PC-9 (cell line): Measurements from ENCODE around the gene CCM2L. TPM values are rescaled to one million over a fixed set of nuclear protein-coding genes. Genes with fewer than 3 reads are reported as not detected.

ENCODE experiments used
- BruUV-seq: library from RNA; stranded (reverse); fragments of 400-500 nt; replicated peaks from 2 replicates; lab custom pipeline; 2021; lab: Mats Ljungman, UMichigan
- CTCF ChIA-PET: fragments of 300-600 bp; sonication (Branson Sonifier 250); formaldehyde crosslinking; loops from one replicate; lab custom pipeline; 2022; ENCODE audit warnings: antibody characterized with exemption; lab: Charles Lee
- POLR2A ChIA-PET: fragments of 300-600 bp; sonication (Branson Sonifier 250); formaldehyde crosslinking; loops from one replicate; lab custom pipeline; 2022; ENCODE audit warnings: antibody characterized with exemption; ENCODE audit not compliant: unreplicated experiment; lab: Charles Lee
- DNase-seq, 2 experiments: peaks; one replicate each; pipeline versions ENCODE4 v3.0.0 to v3.0.0-alpha.2; 2015 to 2022; ENCODE audit warnings: mixed read lengths in 1 of 2
- H2AFZ ChIP-seq: fragments of 200-600 bp; sonication (generic); 2 replicates; pipeline ENCODE4 v1.8.1; 2017; ENCODE audit warnings: antibody characterized with exemption
- H3F3A ChIP-seq: fragments of 200-600 bp; sonication (generic); 2 replicates; pipeline ENCODE4 v1.8.1; 2017; ENCODE audit warnings: antibody characterized with exemption, mild to moderate bottlenecking, low read depth; ENCODE audit not compliant: insufficient read depth
- H3K27ac ChIP-seq: fragments of 200-600 bp; sonication (generic); 2 replicates; pipeline ENCODE4 v1.6.1; 2016; ENCODE audit warnings: mixed run types
- H3K27me3 ChIP-seq: fragments of 200-600 bp; sonication (generic); 2 replicates; pipeline ENCODE4 v1.6.1; 2016; ENCODE audit warnings: low read depth, mixed run types; ENCODE audit not compliant: insufficient read depth
- H3K36me3 ChIP-seq: fragments of 200-600 bp; sonication (generic); 2 replicates; pipeline ENCODE4 v1.6.1; 2016; ENCODE audit warnings: low read depth, mixed run types
- H3K4me1 ChIP-seq: fragments of 200-600 bp; sonication (generic); replicated peaks from 2 replicates; pipeline ENCODE4 v1.6.1; 2016; ENCODE audit warnings: mixed run types; ENCODE audit not compliant: insufficient read depth
- H3K4me2 ChIP-seq: fragments of 200-600 bp; sonication (generic); 2 replicates; pipeline ENCODE4 v1.6.1; 2017; ENCODE audit warnings: mixed run types
- H3K4me3 ChIP-seq: fragments of 200-600 bp; sonication (generic); 2 replicates; pipeline ENCODE4 v1.6.1; 2016; ENCODE audit warnings: mixed run types
- H3K79me2 ChIP-seq: fragments of 200-600 bp; sonication (generic); 2 replicates; pipeline ENCODE4 v1.6.1; 2017; ENCODE audit warnings: low read depth, mixed run types
- H3K9me2 ChIP-seq: fragments of 200-600 bp; sonication (generic); 2 replicates; pipeline ENCODE4 v1.8.1; 2017; ENCODE audit warnings: mild to moderate bottlenecking; ENCODE audit not compliant: insufficient read depth
- H3K9me3 ChIP-seq: fragments of 200-600 bp; sonication (generic); 2 replicates; pipeline ENCODE4 v1.8.1; 2016; ENCODE audit warnings: low read depth; ENCODE audit not compliant: insufficient read depth
- H4K20me1 ChIP-seq: fragments of 200-600 bp; sonication (generic); 2 replicates; pipeline ENCODE4 v1.8.1; 2017; ENCODE audit not compliant: insufficient read depth
- EZH2 ChIP-seq: fragments of 200-600 bp; sonication (generic); IDR thresholded peaks from 2 replicates; pipeline ENCODE4 v1.8.0; 2017; ENCODE audit warnings: antibody characterized with exemption, low read depth
- intact Hi-C: fragments of 100-400 bp; cut with micrococcal nuclease; formaldehyde crosslinking; loops from one replicate; pipeline ENCODE4 v1.10.0; 2022; ENCODE audit not compliant: unreplicated experiment
- total RNA-seq: library from RNA; stranded (reverse); gene quantifications from 2 replicates; pipeline ENCODE4 v1.2.3, GENCODE V29; 2021
- TF ChIP-seq, protein P1 (sequence below): fragments of 200-600 bp; sonication (generic); conservative IDR thresholded peaks from 2 replicates; pipeline ENCODE4 v1.6.1; 2017; ENCODE audit warnings: mixed run types, antibody characterized with exemption, mild to moderate bottlenecking, moderate library complexity

CCM2L gene
- total RNA-seq, 1 experiment from 2014 or later = 0.31 TPM

DNA sequence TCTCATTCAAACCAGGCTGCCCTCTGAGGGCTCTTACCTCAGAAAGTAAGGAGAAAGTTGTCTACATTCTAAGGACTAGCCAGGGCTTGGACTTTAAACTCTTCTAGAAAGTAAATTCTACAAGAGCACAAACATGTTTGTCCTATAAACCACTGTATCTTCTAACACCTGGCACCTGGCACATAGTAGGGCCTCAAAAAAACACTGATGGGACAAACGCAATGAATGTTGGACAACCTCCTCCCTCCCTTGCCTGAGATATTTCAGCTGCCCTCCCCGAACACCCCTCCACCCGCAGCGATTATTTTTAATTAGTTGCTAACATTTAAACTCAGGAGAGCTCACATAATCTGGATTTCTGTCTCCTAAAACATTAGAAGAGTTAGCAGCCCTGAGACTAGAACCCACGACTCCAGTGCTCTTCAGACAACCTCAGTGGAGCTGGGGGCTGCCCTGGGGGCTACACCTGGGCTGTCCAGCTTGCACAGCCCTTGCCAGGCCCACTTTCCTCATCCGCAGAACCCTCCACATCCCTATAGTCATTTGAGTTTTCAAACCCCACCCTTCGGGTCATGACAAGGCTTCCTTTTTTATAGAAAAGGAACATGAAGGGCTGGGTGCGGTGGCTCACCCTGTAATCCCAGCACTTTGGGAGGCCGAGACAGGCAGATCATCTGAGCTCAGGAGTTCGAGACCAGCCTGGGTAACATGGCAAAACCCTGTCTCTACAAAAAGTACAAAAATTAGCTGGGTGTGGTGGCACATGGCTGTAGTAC is 46.7 kb downstream of the CCM2L start:
- Histone ChIP-seq H3K36me3 (no peaks in the 10 kb centered on the region), H4K20me1 (no peaks in the 10 kb centered on the region; the same call in 1 of the 2 replicates), H2AFZ (no peak overlapping the region), H3K4me3 (no peak overlapping the region), H3K4me1 (no peaks in the 10 kb centered on the region), H3K27ac (no peak overlapping the region), H3K27me3 (peaks cover 82% of the 10 kb centered on the region), H3K79me2 (no peaks in the 10 kb centered on the region), H3F3A (no peaks in the 10 kb centered on the region), H3K4me2 (no peak overlapping the region), H3K9me2 (no peaks in the 10 kb centered on the region), H3K9me3 (no peaks in the 10 kb centered on the region)
- DNase-seq = no peak
- POLR2A ChIA-PET = no interaction called here
- TF ChIP-seq, protein P1, sequence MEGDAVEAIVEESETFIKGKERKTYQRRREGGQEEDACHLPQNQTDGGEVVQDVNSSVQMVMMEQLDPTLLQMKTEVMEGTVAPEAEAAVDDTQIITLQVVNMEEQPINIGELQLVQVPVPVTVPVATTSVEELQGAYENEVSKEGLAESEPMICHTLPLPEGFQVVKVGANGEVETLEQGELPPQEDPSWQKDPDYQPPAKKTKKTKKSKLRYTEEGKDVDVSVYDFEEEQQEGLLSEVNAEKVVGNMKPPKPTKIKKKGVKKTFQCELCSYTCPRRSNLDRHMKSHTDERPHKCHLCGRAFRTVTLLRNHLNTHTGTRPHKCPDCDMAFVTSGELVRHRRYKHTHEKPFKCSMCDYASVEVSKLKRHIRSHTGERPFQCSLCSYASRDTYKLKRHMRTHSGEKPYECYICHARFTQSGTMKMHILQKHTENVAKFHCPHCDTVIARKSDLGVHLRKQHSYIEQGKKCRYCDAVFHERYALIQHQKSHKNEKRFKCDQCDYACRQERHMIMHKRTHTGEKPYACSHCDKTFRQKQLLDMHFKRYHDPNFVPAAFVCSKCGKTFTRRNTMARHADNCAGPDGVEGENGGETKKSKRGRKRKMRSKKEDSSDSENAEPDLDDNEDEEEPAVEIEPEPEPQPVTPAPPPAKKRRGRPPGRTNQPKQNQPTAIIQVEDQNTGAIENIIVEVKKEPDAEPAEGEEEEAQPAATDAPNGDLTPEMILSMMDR = no peak
- no peak for TF ChIP-seq EZH2
- intact Hi-C loops = no loop called here
- no TSS peak for BruUV-seq
- CTCF ChIA-PET = interaction anchor here (0.6 kb wide), 1 partner anchor 202 kb away, joined by 3 read pairs; no protein-coding TSS in a partner anchor

DNA sequence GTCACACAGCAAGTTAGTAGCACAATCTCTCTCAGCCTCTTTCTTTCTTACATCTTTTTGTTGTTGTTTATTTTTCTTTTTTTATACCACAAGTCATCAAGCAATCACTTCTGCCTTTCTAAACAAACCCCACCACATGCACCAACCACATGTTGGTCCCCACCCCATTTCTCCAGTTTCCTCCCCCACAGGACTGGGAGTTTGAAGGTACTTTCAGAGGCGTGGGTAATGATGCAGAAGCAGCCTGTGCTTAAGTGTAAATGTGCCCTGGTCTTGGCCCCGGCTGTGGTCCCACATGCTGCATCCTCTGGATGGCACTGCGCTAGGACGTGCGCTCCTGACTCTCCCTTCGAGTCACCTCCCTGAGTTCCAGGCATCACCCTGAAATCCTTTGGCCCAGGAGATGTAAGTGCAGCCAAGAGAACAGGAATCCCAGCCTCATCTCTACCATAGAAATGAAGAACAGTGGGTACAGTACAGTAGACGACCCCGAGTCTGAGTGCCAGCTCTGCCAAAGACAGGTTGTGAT is 47.5 kb downstream of the CCM2L start:
- no peaks in the 10 kb centered on the region for H3K9me3 ChIP-seq
- no peak for DNase-seq
- CTCF ChIA-PET = no interaction called here
- H2AFZ ChIP-seq = no peak overlapping the region
- H4K20me1 ChIP-seq = no peaks in the 10 kb centered on the region; the same call in 1 of the 2 replicates
- no peaks in the 10 kb centered on the region for H3K4me1 ChIP-seq
- no TSS peak for BruUV-seq
- POLR2A ChIA-PET = no interaction called here
- no peak for TF ChIP-seq EZH2
- TF ChIP-seq, protein P1 = no peak
- no peaks in the 10 kb centered on the region for H3K79me2 ChIP-seq
- H3K4me2 ChIP-seq = no peak overlapping the region
- intact Hi-C loops = no loop called here
- no peaks in the 10 kb centered on the region for H3K9me2 ChIP-seq
- no peaks in the 10 kb centered on the region for H3K36me3 ChIP-seq
- H3K27me3 ChIP-seq = peaks cover 83% of the 10 kb centered on the region
- H3K27ac ChIP-seq = no peak overlapping the region
- H3F3A ChIP-seq = no peaks in the 10 kb centered on the region
- no peak overlapping the region for H3K4me3 ChIP-seq

DNA sequence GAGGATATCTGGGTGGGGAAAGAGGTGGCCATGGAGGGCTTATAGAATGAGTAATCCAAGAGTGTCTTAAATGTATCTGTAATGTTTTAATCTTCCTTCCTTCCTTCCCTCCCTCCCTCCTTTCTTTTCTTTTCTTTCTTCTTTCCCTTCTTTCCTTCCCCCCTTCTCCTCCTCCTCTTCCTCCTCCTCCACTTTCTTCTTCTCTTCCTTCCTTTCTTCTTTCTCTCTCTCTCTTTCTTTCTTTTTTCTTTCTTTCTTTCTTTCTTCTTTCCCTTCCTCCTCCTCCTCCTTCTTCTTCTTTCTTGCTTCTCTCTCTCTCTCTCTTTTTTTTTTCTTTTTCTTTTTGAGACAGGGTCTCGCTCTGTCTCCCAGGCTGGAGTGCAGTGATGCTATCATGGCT is 49.0 kb downstream of the CCM2L start:
- no peak overlapping the region for H3K4me2 ChIP-seq
- H3K27me3 ChIP-seq = peaks cover 82% of the 10 kb centered on the region
- no peaks in the 10 kb centered on the region for H3F3A ChIP-seq
- TF ChIP-seq, protein P1 = no peak
- no peak for TF ChIP-seq EZH2
- POLR2A ChIA-PET = interaction anchor here (0.6 kb wide), 1 partner anchor 50 kb away, joined by 4 read pairs; no protein-coding TSS in a partner anchor
- H3K9me2 ChIP-seq = no peaks in the 10 kb centered on the region
- no peak overlapping the region for H3K4me3 ChIP-seq
- no peaks in the 10 kb centered on the region; the same call in 1 of the 2 replicates for H4K20me1 ChIP-seq
- CTCF ChIA-PET = no interaction called here
- H3K79me2 ChIP-seq = no peaks in the 10 kb centered on the region
- no TSS peak for BruUV-seq
- H3K4me1 ChIP-seq = no peaks in the 10 kb centered on the region
- no peaks in the 10 kb centered on the region for H3K36me3 ChIP-seq
- intact Hi-C loops = no loop called here
- no peak overlapping the region for H3K27ac ChIP-seq
- DNase-seq = no peak
- no peaks in the 10 kb centered on the region for H3K9me3 ChIP-seq
- no peak overlapping the region for H2AFZ ChIP-seq
